Breast epithelium (tissue), 3 donors: ENCODE data around the gene CTNNBIP1.

Source experiments
- CTCF ChIP-seq, 3 donors: fragments of 450-650 bp; IDR thresholded peaks; one replicate each; pipeline ENCODE4 v1.5.1; 2016 to 2017; ENCODE audit warnings: antibody characterized with exemption in 3 of 3, mild to moderate bottlenecking in 3 of 3, moderate library complexity in 3 of 3
- POLR2A ChIP-seq: fragments of 450-650 bp; IDR thresholded peaks from one replicate; pipeline ENCODE4 v1.6.1; 2016; ENCODE audit warnings: antibody characterized with exemption, mild to moderate bottlenecking, moderate library complexity
- POLR2AphosphoS5 ChIP-seq, 3 donors: sonication (generic); formaldehyde crosslinking; IDR thresholded peaks; one replicate each; pipeline ENCODE4 v1.6.1; 2017; ENCODE audit warnings: antibody characterized with exemption in 3 of 3

GRCh38 chr1:9867408-9868243 lies 42.4 kb downstream of the CTNNBIP1 start:
- peak; percentile 80 to 95 (median 92) for TF ChIP-seq CTCF (IDR thresholded peaks at IDR 0.05)
- no peak for TF ChIP-seq POLR2A
- peak in 1 of 3 donors; percentile 35 for TF ChIP-seq POLR2AphosphoS5 (IDR thresholded peaks at IDR 0.05)
